ES-I3 (cell line): Measurements from ENCODE around the gene JAM3.
"Not testable (repeated sequence)": the region's sequence is repeated elsewhere in the genome, so short reads cannot be mapped to it uniquely, and the experiment has no call there.

Experiments
- H3K36me3 ChIP-seq: 2 replicates; pipeline ENCODE4 v1.6.1; 2013; ENCODE audit warnings: mild to moderate bottlenecking, low read length, control low read depth, moderate library complexity; ENCODE audit not compliant: insufficient read depth
- H3K4me1 ChIP-seq: 2 replicates; pipeline ENCODE4 v1.6.1; 2013; ENCODE audit warnings: mild to moderate bottlenecking, control low read depth, low read length; ENCODE audit not compliant: insufficient read depth
- H3K9ac ChIP-seq: 2 replicates; pipeline ENCODE4 v1.6.1; 2013; ENCODE audit warnings: low read depth, mild to moderate bottlenecking, low read length, moderate library complexity
- H3K9me3 ChIP-seq: 2 replicates; pipeline ENCODE4 v1.6.1; 2013; ENCODE audit warnings: mild to moderate bottlenecking, low read length, moderate library complexity; ENCODE audit not compliant: control insufficient read depth, insufficient read depth

JAM3 gene

GRCh38 chr11:134086376-134086775 is 17.5 kb downstream of the JAM3 start:
- no peaks in the 10 kb centered on the region for H3K9me3 ChIP-seq
- H3K36me3 ChIP-seq: no peaks in the 10 kb centered on the region
- no peaks in the 10 kb centered on the region for H3K4me1 ChIP-seq
- no peak overlapping the region for H3K9ac ChIP-seq

- not testable (repeated sequence) for H3K9ac ChIP-seq, H3K9me3 ChIP-seq, H3K36me3 ChIP-seq, H3K4me1 ChIP-seq
Observed at GRCh38 chr11:134092006-134092405, 23.1 kb downstream of the JAM3 start.

GRCh38 chr11:134097166-134097565 is 28.3 kb downstream of the JAM3 start:
- H3K9me3 ChIP-seq: no peaks in the 10 kb centered on the region
- H3K4me1 ChIP-seq: peaks cover 5% of the 10 kb centered on the region; the same call in 1 of the 2 replicates
- no peak overlapping the region for H3K9ac ChIP-seq
- no peaks in the 10 kb centered on the region for H3K36me3 ChIP-seq

DNA sequence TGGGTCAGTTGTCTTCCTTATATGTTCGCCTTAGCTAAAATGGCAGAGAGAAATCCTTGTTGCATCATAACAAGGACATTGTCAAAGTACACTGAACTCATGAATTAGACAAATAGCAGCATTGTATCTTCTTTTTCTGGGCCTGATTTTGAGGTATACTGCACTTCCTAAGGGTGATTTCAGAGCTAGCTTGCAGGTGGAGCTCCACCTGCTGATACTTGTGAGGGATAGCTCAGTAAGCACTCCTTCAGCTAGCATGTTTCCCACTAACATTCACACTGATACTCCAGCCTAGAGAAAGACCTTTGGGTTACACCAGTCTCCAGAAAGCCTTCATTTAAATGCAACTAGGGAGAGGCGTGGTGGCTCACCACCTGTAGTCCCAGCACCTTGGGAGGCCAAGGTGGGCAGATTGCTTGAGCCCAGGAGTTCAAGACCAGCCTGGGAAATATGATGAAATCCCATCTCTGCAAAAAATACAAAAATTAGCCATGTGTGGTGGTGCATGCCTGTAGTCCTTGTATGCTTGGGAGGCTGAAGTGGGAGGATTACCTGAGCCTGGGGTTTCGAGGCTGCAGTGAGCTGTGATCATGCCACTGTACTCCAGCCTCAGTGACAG is 29.8 kb downstream of the JAM3 start:
- H3K36me3 ChIP-seq: no peaks in the 10 kb centered on the region
- H3K4me1 ChIP-seq: peaks cover 5% of the 10 kb centered on the region; the same call in 1 of the 2 replicates
- no peak overlapping the region for H3K9ac ChIP-seq
- H3K9me3 ChIP-seq: no peaks in the 10 kb centered on the region

DNA sequence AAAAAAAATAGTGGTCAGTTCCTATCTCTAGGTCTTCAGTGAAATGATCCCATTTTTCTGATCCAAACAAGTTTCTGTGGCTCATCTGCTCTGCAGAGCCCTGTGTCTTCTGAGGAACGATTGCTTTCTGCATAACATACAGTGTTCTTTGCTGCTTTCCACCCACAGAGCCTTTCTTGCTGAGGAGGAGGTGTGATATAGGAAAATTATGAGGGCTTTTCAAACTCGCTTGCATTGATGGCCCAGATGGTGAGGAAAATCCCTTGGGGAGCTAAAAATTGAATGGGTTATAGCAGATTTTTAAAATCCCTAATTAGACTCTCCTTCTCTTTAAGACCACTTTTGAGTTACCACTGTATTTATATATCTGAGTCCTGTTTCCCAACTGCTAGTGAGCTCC is 31.3 kb downstream of the JAM3 start:
- H3K4me1 ChIP-seq: peaks cover 5% of the 10 kb centered on the region; the same call in 1 of the 2 replicates
- no peaks in the 10 kb centered on the region for H3K9me3 ChIP-seq
- H3K36me3 ChIP-seq: no peaks in the 10 kb centered on the region
- no peak overlapping the region for H3K9ac ChIP-seq

DNA sequence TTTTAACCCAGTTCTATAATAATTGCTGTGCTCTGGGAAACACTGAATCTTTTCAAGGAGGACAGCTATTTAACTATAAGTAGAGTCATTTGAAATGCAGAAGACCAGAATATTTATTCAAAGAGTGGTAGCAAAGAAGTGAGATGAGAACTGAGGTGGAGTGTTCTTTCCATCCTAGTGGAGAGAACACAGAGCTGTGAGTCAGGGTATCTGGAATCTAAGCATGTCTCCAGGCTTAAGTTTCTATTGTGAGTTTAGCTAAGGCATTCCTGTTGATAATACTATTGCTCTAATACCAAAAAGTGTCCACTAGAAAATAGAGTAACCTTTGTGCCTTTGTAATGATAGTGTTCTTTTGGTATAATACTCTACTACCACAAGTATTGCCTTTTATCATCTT is 32.4 kb downstream of the JAM3 start:
- H3K9me3 ChIP-seq: no peaks in the 10 kb centered on the region
- H3K9ac ChIP-seq: no peak overlapping the region
- H3K4me1 ChIP-seq: peaks cover 5% of the 10 kb centered on the region; the same call in 1 of the 2 replicates
- no peaks in the 10 kb centered on the region for H3K36me3 ChIP-seq

GRCh38 chr11:134110252-134110815 is 41.5 kb downstream of the JAM3 start:
- H3K9me3 ChIP-seq: no peaks in the 10 kb centered on the region; the same call in 1 of the 2 replicates
- no peaks in the 10 kb centered on the region for H3K4me1 ChIP-seq
- H3K9ac ChIP-seq: no peak overlapping the region
- H3K36me3 ChIP-seq: no peaks in the 10 kb centered on the region

GRCh38 chr11:134113787-134114186 is 44.9 kb downstream of the JAM3 start:
- H3K4me1 ChIP-seq, H3K9me3 ChIP-seq, H3K36me3 ChIP-seq, H3K9ac ChIP-seq: not testable (repeated sequence)

- no peaks in the 10 kb centered on the region for H3K36me3 ChIP-seq
- peaks cover 19% of the 10 kb centered on the region for H3K4me1 ChIP-seq
- no peak overlapping the region for H3K9ac ChIP-seq
- H3K9me3 ChIP-seq: no peaks in the 10 kb centered on the region
Observed at GRCh38 chr11:134116210-134116609, 47.3 kb downstream of the JAM3 start.

DNA sequence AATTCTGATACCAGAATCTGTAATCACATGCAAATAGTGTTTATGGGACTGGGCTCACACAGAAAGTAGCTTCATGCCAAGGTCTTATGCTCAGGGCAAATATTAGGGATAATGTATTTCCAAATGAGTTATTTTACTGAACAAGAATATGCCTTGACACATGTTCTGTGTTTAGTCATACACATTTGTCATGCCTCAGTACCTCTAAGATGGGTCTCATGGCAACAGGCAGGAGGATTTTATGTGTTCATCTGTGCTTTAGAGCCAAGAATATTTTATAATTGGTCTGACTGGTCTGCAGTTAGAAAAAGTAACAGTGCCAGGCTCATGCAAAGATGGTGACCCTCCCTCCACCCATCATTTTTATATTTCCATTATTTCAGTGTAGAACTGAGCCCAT is 49.1 kb downstream of the JAM3 start:
- H3K36me3 ChIP-seq: no peaks in the 10 kb centered on the region
- H3K9me3 ChIP-seq: no peaks in the 10 kb centered on the region
- peaks cover 21% of the 10 kb centered on the region for H3K4me1 ChIP-seq
- no peak overlapping the region for H3K9ac ChIP-seq

- Histone ChIP-seq H3K4me1 (peaks cover 21% of the 10 kb centered on the region), H3K36me3 (no peaks in the 10 kb centered on the region), H3K9ac (no peak overlapping the region), H3K9me3 (no peaks in the 10 kb centered on the region)
Observed at GRCh38 chr11:134119094-134119493, 50.2 kb downstream of the JAM3 start.

- no peak overlapping the region for H3K9ac ChIP-seq
Observed at GRCh38 chr11:134120143-134120850, 51.4 kb downstream of the JAM3 start.

DNA sequence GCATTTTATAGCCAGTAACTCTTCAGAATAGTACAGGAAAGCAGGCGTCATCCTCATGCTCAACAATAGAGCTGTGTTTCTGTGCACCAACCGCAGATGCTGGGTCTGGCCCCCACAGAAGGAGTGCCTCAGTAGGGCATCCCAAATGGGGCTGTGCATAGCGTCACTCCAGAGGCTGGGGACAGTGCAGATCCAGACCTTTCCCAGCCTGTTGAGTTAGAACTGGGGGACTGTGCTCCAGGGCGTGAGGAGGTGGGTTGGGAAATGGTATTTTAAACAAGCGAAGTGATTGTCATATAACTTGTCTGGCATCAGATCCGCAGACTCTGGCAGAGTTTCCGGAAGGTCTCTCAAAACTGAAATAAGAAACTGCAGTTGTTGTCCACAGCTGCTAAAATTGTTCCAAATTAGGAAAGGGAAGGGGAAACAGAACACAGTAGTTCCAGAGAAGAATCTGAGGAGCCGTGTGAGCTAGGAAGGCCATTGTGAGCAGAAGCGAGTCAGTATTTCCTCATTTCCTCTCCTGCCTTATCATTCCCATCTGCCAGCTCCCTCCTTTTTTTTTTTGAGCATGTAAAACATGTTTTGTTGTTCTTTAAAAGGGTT is 52.2 kb downstream of the JAM3 start:
- no peak overlapping the region; the same call in 1 of the 2 replicates for H3K9ac ChIP-seq
- no peaks in the 10 kb centered on the region for H3K9me3 ChIP-seq
- H3K4me1 ChIP-seq: peaks cover 28% of the 10 kb centered on the region
- H3K36me3 ChIP-seq: no peaks in the 10 kb centered on the region

More at GRCh38 chr11:134120143-134120850, 51.4 kb downstream of the JAM3 start:
- peaks cover 21% of the 10 kb centered on the region for H3K4me1 ChIP-seq
- H3K36me3 ChIP-seq: no peaks in the 10 kb centered on the region
- no peaks in the 10 kb centered on the region for H3K9me3 ChIP-seq

DNA sequence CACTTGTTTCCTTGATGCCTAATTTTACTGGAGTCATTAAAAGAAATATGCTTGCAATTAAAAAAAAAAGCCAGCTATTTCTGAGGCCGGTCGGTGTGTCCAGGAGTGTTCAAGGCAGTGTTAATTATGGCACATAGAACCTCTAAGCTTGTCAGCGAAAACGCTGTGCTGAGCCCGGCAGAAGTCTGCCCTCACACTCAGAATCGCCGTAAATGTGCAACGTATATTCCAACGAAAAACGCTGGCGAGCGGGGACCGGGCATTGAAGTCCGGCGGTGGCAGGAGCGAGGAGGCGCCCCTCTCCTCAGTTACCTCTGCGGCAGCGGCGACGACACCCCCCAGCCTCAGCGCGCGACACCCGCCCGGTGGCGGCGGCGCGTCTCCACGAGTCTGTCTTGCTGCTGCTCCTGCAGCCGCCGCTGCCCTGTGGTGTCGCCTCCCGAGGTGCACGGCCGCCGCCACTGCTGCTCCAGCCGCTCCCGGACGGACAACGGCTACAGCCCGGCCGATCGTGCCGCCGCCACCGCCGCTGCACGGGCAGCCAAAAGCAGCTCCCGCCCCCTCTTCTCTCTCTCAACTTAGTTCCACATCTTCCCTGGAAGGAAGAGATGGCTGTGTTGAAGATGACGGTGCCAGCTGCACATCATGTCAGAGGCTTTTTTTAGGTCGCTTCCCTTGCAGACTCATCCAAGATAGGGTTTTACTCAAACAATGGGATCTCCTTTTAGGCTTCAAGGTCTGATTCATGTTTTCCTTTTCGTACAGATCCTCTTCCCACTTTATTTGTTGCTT is 56.0 kb downstream of the JAM3 start:
- Histone ChIP-seq H3K9ac (peak overlapping the region; percentile 49), H3K9me3 (0 out of 2 replicates have a peak, but pooled peaks cover 3% of the 10 kb centered on the region), H3K36me3 (no peaks in the 10 kb centered on the region)

More for the DNA sequence above, 56.0 kb downstream of the JAM3 start:
- peaks cover 25% of the 10 kb centered on the region for H3K4me1 ChIP-seq
